Suprapubic skin (tissue), 4 donors: Measurements from ENCODE around the gene GPR157. TPM values are rescaled to one million over a fixed set of nuclear protein-coding genes. Genes with fewer than 3 reads are reported as not detected.

ENCODE experiments used
- DNase-seq, 2 donors: peaks; one replicate each; pipeline ENCODE4 v3.0.0-alpha.2; 2019; ENCODE audit warnings: low spot score in 2 of 2
- H3K27ac ChIP-seq: fragments of 200-600 bp; sonication (generic); one replicate; pipeline ENCODE4 v1.5.1; 2019
- H3K27me3 ChIP-seq: fragments of 200-600 bp; sonication (generic); one replicate; pipeline ENCODE4 v1.5.1; 2019
- H3K36me3 ChIP-seq: fragments of 200-600 bp; sonication (generic); one replicate; pipeline ENCODE4 v1.5.1; 2019
- H3K4me1 ChIP-seq: fragments of 200-600 bp; sonication (generic); one replicate; pipeline ENCODE4 v1.5.1; 2019
- H3K4me3 ChIP-seq: fragments of 200-600 bp; sonication (generic); one replicate; pipeline ENCODE4 v1.5.1; 2019; ENCODE audit warnings: mild to moderate bottlenecking
- H3K9me3 ChIP-seq: fragments of 200-600 bp; sonication (generic); one replicate; pipeline ENCODE4 v1.5.1; 2019
- CTCF ChIP-seq, 2 donors: fragments of 200-600 bp in 1 of 2; fragments of 450-650 bp in 1 of 2; sonication (generic) in 1 of 2; IDR thresholded peaks; one replicate each; pipeline ENCODE4 v1.5.1; 2016 to 2019; ENCODE audit warnings: antibody characterized with exemption in 2 of 2, mild to moderate bottlenecking in 1 of 2, moderate library complexity in 1 of 2
- EP300 ChIP-seq: sonication (generic); formaldehyde crosslinking; IDR thresholded peaks from one replicate; pipeline ENCODE4 v1.6.1; 2017; ENCODE audit warnings: antibody characterized with exemption
- POLR2A ChIP-seq, 2 donors: fragments of 450-650 bp; IDR thresholded peaks; one replicate each; pipeline ENCODE4 v1.6.1; 2017; ENCODE audit warnings: antibody characterized with exemption in 2 of 2, mild to moderate bottlenecking in 2 of 2, moderate library complexity in 2 of 2
- POLR2AphosphoS5 ChIP-seq, 3 donors: sonication (generic); formaldehyde crosslinking; IDR thresholded peaks; one replicate each; pipeline ENCODE4 v1.6.1; 2017; ENCODE audit warnings: antibody characterized with exemption in 3 of 3
- WGBS: methylation state at CpG from one replicate; pipeline ENCODE4 v1.1.5; 2018; 5-methylcytosine and 5-hydroxymethylcytosine counted together
- total RNA-seq, 4 donors: library from RNA; depleted of rRNA; stranded (reverse); fragments of >200 nt; gene quantifications; one replicate each; pipeline ENCODE4 v1.1.0, GENCODE V29; 2016

Gene GPR157
- total RNA-seq = 10 to 100 TPM; 38.9 to 62.8 (median 44.2) TPM

DNA sequence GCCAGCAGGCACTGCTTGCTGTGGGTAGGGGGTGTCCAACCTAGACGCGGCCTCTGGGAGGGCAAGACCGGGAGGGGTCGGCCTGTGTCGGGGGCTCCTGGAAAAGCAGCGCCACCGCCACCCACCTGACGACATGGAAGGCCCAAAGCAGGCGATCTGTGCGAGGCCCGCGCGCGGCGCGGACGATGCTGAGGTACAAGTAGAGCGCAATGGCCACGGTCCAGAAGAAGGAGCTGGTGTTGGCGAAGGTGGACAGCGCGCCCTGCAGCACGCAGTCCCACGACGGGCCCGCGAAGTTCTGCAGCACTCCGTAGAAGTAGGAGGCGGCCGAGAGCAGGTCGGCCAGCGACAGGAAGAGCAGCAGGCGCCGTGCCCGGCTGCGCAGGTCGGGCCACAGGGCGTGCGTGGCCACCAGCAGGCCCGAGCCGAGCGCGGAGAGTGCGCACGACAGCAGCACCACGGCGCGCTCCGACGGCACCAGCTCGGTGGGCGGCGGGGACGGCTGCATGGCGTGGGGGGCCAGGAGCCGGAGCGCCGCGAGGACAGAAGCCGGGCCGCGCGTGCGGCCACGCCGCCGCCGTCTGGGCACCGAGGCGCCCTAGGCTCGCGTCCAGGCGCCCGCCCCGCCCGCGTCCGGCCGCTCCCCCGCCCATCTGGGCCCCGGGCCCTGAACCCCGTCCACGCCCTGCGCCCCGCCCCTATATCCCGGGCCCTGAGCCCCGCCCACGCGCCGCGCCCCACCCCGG is at the start of gene GPR157:
Gene GPR157 (minus strand): TSS at position 583 of the 746 bp plus-strand sequence. CDS start 75 bp downstream, at position 508.
- Histone ChIP-seq H3K27ac (peak within 1 kb of the TSS; percentile 96), H3K4me1 (peaks cover 58% of the 10 kb centered on the region), H3K36me3 (no peaks in the 10 kb centered on the region), H3K9me3 (no peaks in the 10 kb centered on the region), H3K4me3 (peak within 1 kb of the TSS; percentile 83), H3K27me3 (no peaks in the 10 kb centered on the region)
- TF ChIP-seq POLR2AphosphoS5 (IDR thresholded peaks at IDR 0.05) = no peak
- TF ChIP-seq EP300 = no peak
- peak; percentile 34 to 36 for TF ChIP-seq POLR2A (IDR thresholded peaks at IDR 0.05)
- peak in 1 of 2 donors; percentile 20 for TF ChIP-seq CTCF (IDR thresholded peaks at IDR 0.05)
- no CpG with 5 or more reads among the region's 92 CpGs for WGBS
- peak; percentile 91 to 94 for DNase-seq

- TF ChIP-seq POLR2A (IDR thresholded peaks at IDR 0.05) = no peak
- no peak for TF ChIP-seq CTCF (IDR thresholded peaks at IDR 0.05)
- no peak for TF ChIP-seq POLR2AphosphoS5 (IDR thresholded peaks at IDR 0.05)
- no peak for TF ChIP-seq EP300
- 88% methylated on average over 10 of the region's 10 CpGs for WGBS
These were observed 45.9 kb upstream of the GPR157 start for GRCh38 chr1:9174762-9175161.

DNA sequence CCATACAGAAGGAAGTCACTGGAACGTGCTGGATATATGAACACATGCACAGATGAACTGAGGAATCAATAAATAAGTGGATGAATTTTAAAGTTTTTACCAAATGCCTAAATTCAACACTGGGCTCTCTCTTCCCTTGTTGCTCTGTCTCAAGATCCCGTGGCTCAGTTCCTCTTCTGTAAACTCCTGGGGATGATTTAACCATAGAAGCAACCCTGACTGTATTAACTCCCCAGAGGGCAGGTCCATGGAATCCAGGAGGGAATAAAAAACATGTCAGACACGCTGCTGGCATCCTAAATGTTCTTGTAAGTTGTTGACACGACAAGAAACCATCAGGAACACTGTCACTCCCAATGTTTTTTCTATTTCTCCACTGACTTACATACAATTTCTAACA is 45.3 kb upstream of the GPR157 start:
- no peak for TF ChIP-seq CTCF (IDR thresholded peaks at IDR 0.05)
- TF ChIP-seq EP300 = no peak
- TF ChIP-seq POLR2A (IDR thresholded peaks at IDR 0.05) = no peak
- TF ChIP-seq POLR2AphosphoS5 (IDR thresholded peaks at IDR 0.05) = no peak
- Histone ChIP-seq H3K27ac (peak overlapping the region; percentile 20), H3K9me3 (no peaks in the 10 kb centered on the region), H3K4me1 (no peaks in the 10 kb centered on the region), H3K36me3 (no peaks in the 10 kb centered on the region), H3K4me3 (no peak overlapping the region), H3K27me3 (no peaks in the 10 kb centered on the region)
- WGBS = 48% methylated on average over 4 of the region's 4 CpGs
- DNase-seq = no peak

More at GRCh38 chr1:9174762-9175161, 45.9 kb upstream of the GPR157 start:
- Histone ChIP-seq H3K4me3 (no peak overlapping the region), H3K9me3 (no peaks in the 10 kb centered on the region), H3K27ac (no peak overlapping the region), H3K27me3 (no peaks in the 10 kb centered on the region), H3K4me1 (no peaks in the 10 kb centered on the region), H3K36me3 (no peaks in the 10 kb centered on the region)
- DNase-seq = no peak

- 96% methylated on average over 10 of the region's 10 CpGs for WGBS
These were observed 40.8 kb upstream of the GPR157 start for GRCh38 chr1:9169601-9170137.

More at GRCh38 chr1:9169601-9170137, 40.8 kb upstream of the GPR157 start:
- Histone ChIP-seq H3K27me3 (no peaks in the 10 kb centered on the region), H3K36me3 (no peaks in the 10 kb centered on the region), H3K9me3 (no peaks in the 10 kb centered on the region), H3K27ac (no peak overlapping the region), H3K4me1 (peaks cover 16% of the 10 kb centered on the region), H3K4me3 (no peak overlapping the region)
- no peak for DNase-seq
- no peak for TF ChIP-seq POLR2AphosphoS5 (IDR thresholded peaks at IDR 0.05)
- no peak for TF ChIP-seq EP300
- no peak for TF ChIP-seq POLR2A (IDR thresholded peaks at IDR 0.05)
- no peak for TF ChIP-seq CTCF (IDR thresholded peaks at IDR 0.05)
